Fibroblast of mammary gland (primary cell): Measurements from ENCODE around the gene YEATS4.

ENCODE experiments used
- DNase-seq: peaks from one replicate; pipeline ENCODE4 v3.0.0-alpha.2; 2010; ENCODE audit warnings: low read depth
- H3K4me3 ChIP-seq: 2 replicates; pipeline ENCODE4 v1.5.1; 2011; ENCODE audit warnings: low read depth, mild to moderate bottlenecking, low read length, moderate library complexity; ENCODE audit not compliant: control insufficient read depth
- TF ChIP-seq, protein P1 (sequence below): conservative IDR thresholded peaks from 2 replicates; pipeline ENCODE4 v1.5.1; 2011; ENCODE audit warnings: low read depth, low read length, inconsistent platforms; ENCODE audit not compliant: control insufficient read depth, insufficient read depth

The YEATS4 gene

DNA sequence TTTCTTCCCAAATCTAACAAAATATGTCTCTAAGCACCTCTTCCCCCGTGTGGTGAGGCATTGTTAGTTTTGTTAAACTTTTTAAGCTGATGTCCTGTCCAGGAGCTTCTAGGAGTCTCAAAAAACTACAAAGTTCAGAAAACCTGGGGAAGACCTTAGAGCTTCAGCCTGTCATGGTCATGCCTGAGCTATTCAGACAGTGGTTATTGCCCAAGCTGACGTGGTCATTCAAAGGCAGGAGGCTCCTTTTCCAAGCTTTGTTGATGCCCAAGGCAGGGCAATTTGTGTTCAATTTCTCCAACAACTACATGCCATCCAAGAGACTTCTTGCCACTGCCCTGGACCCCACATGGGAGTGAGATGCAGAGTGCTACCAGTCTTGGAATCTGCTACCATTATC, 17.1 kb upstream of the YEATS4 start:
- DNase-seq, result no peak
- no peak overlapping the region for H3K4me3 ChIP-seq

DNA sequence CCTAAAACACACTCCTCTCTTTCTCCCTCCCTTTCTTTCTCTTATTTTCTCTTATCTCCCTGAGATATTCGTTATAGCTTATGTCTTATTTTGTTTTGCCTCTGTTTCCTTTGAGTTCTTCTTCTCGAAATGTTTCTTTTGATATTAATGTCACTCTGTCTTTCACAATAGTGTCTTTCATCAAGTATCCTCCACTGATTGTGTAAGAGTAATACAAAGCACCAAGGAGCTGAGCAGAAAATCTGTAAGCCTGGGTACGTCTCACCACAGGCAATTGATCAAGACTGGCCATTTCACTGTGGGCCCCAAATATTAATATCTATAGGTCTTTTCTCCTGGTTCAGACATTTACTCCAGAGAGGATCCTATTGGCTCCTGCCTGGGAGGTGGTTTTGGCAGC, 16.2 kb upstream of the YEATS4 start:
- no peak overlapping the region for H3K4me3 ChIP-seq
- no peak for DNase-seq
- TF ChIP-seq, protein P1, sequence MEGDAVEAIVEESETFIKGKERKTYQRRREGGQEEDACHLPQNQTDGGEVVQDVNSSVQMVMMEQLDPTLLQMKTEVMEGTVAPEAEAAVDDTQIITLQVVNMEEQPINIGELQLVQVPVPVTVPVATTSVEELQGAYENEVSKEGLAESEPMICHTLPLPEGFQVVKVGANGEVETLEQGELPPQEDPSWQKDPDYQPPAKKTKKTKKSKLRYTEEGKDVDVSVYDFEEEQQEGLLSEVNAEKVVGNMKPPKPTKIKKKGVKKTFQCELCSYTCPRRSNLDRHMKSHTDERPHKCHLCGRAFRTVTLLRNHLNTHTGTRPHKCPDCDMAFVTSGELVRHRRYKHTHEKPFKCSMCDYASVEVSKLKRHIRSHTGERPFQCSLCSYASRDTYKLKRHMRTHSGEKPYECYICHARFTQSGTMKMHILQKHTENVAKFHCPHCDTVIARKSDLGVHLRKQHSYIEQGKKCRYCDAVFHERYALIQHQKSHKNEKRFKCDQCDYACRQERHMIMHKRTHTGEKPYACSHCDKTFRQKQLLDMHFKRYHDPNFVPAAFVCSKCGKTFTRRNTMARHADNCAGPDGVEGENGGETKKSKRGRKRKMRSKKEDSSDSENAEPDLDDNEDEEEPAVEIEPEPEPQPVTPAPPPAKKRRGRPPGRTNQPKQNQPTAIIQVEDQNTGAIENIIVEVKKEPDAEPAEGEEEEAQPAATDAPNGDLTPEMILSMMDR, result no peak

More for the DNA sequence above, 17.1 kb upstream of the YEATS4 start:
- TF ChIP-seq, protein P1, result no peak

DNA sequence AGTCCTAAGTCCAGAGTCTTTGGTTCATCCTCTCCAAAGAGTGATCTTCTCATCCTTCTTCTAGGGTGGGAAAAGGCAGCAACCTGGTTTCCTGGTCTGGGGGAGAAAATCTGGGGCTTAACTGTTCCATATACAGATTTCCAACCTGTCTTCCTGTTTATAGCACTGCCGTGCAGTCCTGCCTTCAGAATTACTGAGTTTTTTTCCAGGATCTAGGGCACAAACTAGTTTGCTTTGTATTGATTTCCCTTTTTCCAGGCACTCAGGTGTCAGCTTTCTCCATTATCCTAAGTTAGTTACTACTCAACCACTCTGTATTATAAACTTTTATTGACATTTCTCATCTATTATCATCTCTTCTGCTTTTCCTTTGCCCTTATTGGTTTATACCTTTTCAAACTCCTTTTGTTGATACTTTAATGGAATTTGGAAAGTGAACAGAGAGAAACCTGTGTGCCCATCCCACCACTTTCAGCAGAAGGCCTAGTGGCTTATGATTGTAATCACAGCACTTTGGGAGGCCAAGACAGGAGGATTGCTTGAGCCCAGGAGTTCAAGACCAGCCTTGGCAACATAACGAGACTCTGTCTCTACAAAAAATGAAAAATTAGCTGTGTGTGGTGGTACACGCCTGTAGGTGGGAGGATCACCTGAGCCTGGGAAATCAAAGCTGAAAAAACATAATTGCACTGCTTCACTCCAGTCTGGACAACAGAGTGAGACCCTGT, 15.5 kb upstream of the YEATS4 start:
- no peak for DNase-seq
- no peak overlapping the region for H3K4me3 ChIP-seq
- TF ChIP-seq, protein P1, result no peak

DNA sequence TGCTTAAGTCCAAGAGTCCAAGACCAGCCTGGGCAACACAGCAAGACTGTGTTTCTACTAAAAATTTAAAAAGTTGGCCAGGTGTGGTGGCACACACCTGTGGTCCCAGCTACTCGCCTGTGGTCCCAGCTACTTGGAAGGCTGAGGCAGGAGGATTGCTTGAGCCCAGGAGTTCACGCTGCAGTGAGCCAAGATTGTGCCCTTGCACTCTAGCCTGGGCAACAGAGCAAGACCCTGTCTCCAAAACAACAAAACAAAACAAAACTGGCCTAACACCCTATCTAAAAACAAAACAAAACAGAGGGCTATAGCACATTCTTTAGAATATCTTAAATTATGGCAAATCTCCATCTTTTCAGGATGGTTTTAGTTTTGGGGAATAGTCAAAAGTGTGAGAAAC, 14.5 kb upstream of the YEATS4 start:
- TF ChIP-seq, protein P1, result no peak
- H3K4me3 ChIP-seq, result no peak overlapping the region
- DNase-seq, result no peak

DNA sequence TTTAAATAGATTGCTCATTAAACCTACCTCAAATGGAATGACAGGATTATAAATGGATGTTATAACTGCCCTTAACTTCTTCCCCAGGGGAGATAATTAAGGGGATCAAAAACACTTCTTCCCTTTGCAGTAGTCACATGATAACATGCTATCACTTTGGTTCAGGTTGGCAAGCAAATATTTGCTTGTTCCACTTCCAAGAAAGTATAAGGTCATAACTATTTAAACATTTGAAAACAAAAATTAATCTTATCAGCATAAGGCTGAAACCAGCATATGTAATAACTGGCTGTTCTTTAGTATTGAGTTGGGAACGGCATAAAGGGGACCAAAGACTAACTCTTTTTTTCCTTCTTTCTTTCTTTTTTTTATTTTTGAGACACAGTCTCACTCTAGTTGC, 13.8 kb upstream of the YEATS4 start:
- TF ChIP-seq, protein P1, result no peak
- DNase-seq, result no peak
- H3K4me3 ChIP-seq, result no peak overlapping the region

DNA sequence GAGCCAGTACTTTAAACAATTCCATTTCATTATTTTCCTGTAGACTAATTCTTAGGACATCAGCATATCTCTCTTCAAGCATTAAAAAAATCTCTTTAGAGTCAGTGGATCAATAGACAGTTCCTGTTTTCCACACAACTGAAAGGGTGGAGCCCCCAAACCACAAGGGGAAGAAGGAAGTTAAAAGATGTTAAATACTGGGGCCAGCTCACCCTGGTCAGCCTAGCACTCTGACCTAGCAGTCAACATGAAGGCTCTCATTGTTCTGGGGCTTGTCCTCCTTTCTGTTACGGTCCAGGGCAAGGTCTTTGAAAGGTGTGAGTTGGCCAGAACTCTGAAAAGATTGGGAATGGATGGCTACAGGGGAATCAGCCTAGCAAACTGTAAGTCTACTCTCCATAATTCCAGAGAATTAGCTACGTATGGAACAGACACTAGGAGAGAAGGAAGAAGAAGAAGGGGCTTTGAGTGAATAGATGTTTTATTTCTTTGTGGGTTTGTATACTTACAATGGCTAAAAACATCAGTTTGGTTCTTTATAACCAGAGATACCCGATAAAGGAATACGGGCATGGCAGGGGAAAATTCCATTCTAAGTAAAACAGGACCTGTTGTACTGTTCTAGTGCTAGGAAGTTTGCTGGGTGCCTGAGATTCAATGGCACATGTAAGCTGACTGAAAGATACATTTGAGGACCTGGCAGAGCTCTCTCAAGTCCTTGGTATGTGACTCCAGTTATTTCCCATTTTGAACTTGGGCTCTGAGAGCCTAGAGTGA, 11.2 kb upstream of the YEATS4 start, which contains the start of gene LYZ:
LYZ (plus strand) TSS at position 220 of the 777 bp plus-strand sequence; CDS start at position 248, 28 bp downstream.
- DNase-seq, result no peak
- TF ChIP-seq, protein P1, result no peak
- no peak within 1 kb of the TSS for H3K4me3 ChIP-seq
